ENCODE results near the gene PTPRZ1. TPM values are rescaled to one million over a fixed set of nuclear protein-coding genes. Genes with fewer than 3 reads are reported as not detected.

Gene PTPRZ1
- total RNA-seq, 5 donors from 2014 or later (not counting 1 experiment from before 2014, with no cell fraction given) = 0.19 to 0.23 TPM; not detected in 3

- ChIA-PET CTCF (interaction anchor here in 1 of 2 donors (1.4 kb wide), 1 partner anchor 10 kb away, joined by 3 read pairs; no protein-coding TSS in a partner anchor), POLR2A (no interaction called here)
- H3K27ac ChIP-seq (ENCODE audit: low read length) = no peak overlapping the region
- no peaks in the 10 kb centered on the region for H3K36me3 ChIP-seq (ENCODE audit: control insufficient read depth in 2 of 2, extremely low read depth in 1 of 2, insufficient read depth in 1 of 2, low read length in 1 of 2)
- H3K4me1 ChIP-seq (ENCODE audit: control insufficient read depth in 1 of 2, extremely low read depth in 1 of 2, insufficient read depth in 2 of 2, low read length in 2 of 2) = no peaks in the 10 kb centered on the region
- H3K9me3 ChIP-seq = no peaks in the 10 kb centered on the region
- H3K27ac Mint-ChIP-seq = no peak overlapping the region
- 29% methylated on average over 1 of the region's 2 CpGs for WGBS (ENCODE audit: insufficient coverage)
- no peak for DNase-seq
- no peak overlapping the region for H3K4me3 ChIP-seq (ENCODE audit: control insufficient read depth in 1 of 2, extremely low read depth in 1 of 2, low read length in 1 of 2)
- no peaks in the 10 kb centered on the region for H3K36me3 Mint-ChIP-seq
- H3K4me1 Mint-ChIP-seq = no peaks in the 10 kb centered on the region
- H3K27me3 Mint-ChIP-seq = no peaks in the 10 kb centered on the region
- no peaks in the 10 kb centered on the region for H3K9me3 Mint-ChIP-seq
- no peaks in the 10 kb centered on the region for H3K27me3 ChIP-seq (replicated peaks in 1 of 2; ENCODE audit: control insufficient read depth in 2 of 2, extremely low read depth in 1 of 2, insufficient read depth in 2 of 2, low read length in 1 of 2)
- ATAC-seq (replicated peaks in 1 of 4) = no peak
- no peak overlapping the region for H3K4me3 Mint-ChIP-seq
Observed at GRCh38 chr7:121941830-121942229, 68.9 kb downstream of the PTPRZ1 start.

GRCh38 chr7:121945066-121945465 is 72.1 kb downstream of the PTPRZ1 start:
- no peaks in the 10 kb centered on the region for H3K36me3 ChIP-seq (ENCODE audit: control insufficient read depth in 2 of 2, extremely low read depth in 1 of 2, insufficient read depth in 1 of 2, low read length in 1 of 2)
- H3K4me3 Mint-ChIP-seq = no peak overlapping the region
- CTCF ChIA-PET = no interaction called here
- H3K27me3 ChIP-seq (replicated peaks in 1 of 2; ENCODE audit: control insufficient read depth in 2 of 2, extremely low read depth in 1 of 2, insufficient read depth in 2 of 2, low read length in 1 of 2) = no peaks in the 10 kb centered on the region
- H3K9me3 ChIP-seq = no peaks in the 10 kb centered on the region
- no peak overlapping the region for H3K27ac ChIP-seq (ENCODE audit: low read length)
- H3K9me3 Mint-ChIP-seq = peaks cover 0 to 8% (median 3%) of the 10 kb centered on the region in 3 donors
- no peak overlapping the region for H3K4me3 ChIP-seq (ENCODE audit: control insufficient read depth in 1 of 2, extremely low read depth in 1 of 2, low read length in 1 of 2)
- H3K4me1 ChIP-seq (ENCODE audit: control insufficient read depth in 1 of 2, extremely low read depth in 1 of 2, insufficient read depth in 2 of 2, low read length in 2 of 2) = no peaks in the 10 kb centered on the region
- POLR2A ChIA-PET = no interaction called here
- no peaks in the 10 kb centered on the region for H3K36me3 Mint-ChIP-seq
- no peaks in the 10 kb centered on the region for H3K27me3 Mint-ChIP-seq
- ATAC-seq (replicated peaks in 1 of 4) (no peak), DNase-seq (no peak)
- H3K27ac Mint-ChIP-seq = no peak overlapping the region
- no peaks in the 10 kb centered on the region for H3K4me1 Mint-ChIP-seq

- Mint-ChIP-seq H3K9me3 (peaks cover 0 to 8% (median 3%) of the 10 kb centered on the region in 3 donors), H3K27me3 (no peaks in the 10 kb centered on the region), H3K4me1 (no peaks in the 10 kb centered on the region), H3K27ac (no peak overlapping the region), H3K36me3 (no peaks in the 10 kb centered on the region), H3K4me3 (no peak overlapping the region)
- CTCF ChIA-PET = no interaction called here
- WGBS (ENCODE audit: insufficient coverage) = no CpG with 5 or more reads among the region's 1 CpG
- no peaks in the 10 kb centered on the region for H3K36me3 ChIP-seq (ENCODE audit: control insufficient read depth in 2 of 2, extremely low read depth in 1 of 2, insufficient read depth in 1 of 2, low read length in 1 of 2)
- no peaks in the 10 kb centered on the region for H3K27me3 ChIP-seq (replicated peaks in 1 of 2; ENCODE audit: control insufficient read depth in 2 of 2, extremely low read depth in 1 of 2, insufficient read depth in 2 of 2, low read length in 1 of 2)
- no peaks in the 10 kb centered on the region for H3K4me1 ChIP-seq (ENCODE audit: control insufficient read depth in 1 of 2, extremely low read depth in 1 of 2, insufficient read depth in 2 of 2, low read length in 2 of 2)
- no peak for DNase-seq
- no peaks in the 10 kb centered on the region for H3K9me3 ChIP-seq
- no peak overlapping the region for H3K27ac ChIP-seq (ENCODE audit: low read length)
- no peak overlapping the region for H3K4me3 ChIP-seq (ENCODE audit: control insufficient read depth in 1 of 2, extremely low read depth in 1 of 2, low read length in 1 of 2)
- POLR2A ChIA-PET = no interaction called here
- ATAC-seq (replicated peaks in 1 of 4) = no peak
Observed at GRCh38 chr7:121945480-121946236, 72.7 kb downstream of the PTPRZ1 start.

DNA sequence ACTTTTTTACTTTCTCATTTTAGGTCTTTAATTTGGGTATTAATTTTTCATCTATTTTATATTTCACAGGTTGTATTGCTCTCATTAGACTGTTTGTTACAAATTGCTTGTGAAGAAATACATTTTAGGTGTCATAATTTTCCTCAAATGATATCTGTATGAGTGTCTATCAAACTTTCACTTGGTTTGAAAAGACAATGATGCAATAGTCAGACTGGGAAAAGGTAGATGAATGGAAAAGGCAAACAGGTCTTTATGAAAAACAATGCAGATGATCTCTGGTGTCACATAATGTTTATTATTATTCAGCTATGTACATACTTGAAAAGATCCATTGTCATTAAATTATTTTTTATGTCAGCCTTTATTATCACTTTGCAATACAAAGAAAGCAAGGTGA is 80.2 kb downstream of the PTPRZ1 start:
- no peak for ATAC-seq (replicated peaks in 1 of 4)
- H3K27me3 Mint-ChIP-seq = no peaks in the 10 kb centered on the region
- Histone ChIP-seq H3K36me3 (ENCODE audit: control insufficient read depth in 2 of 2, extremely low read depth in 1 of 2, insufficient read depth in 1 of 2, low read length in 1 of 2) (no peaks in the 10 kb centered on the region), H3K4me1 (ENCODE audit: control insufficient read depth in 1 of 2, extremely low read depth in 1 of 2, insufficient read depth in 2 of 2, low read length in 2 of 2) (no peaks in the 10 kb centered on the region), H3K27ac (ENCODE audit: low read length) (no peak overlapping the region), H3K9me3 (no peaks in the 10 kb centered on the region), H3K4me3 (ENCODE audit: control insufficient read depth in 1 of 2, extremely low read depth in 1 of 2, low read length in 1 of 2) (no peak overlapping the region), H3K27me3 (replicated peaks in 1 of 2; ENCODE audit: control insufficient read depth in 2 of 2, extremely low read depth in 1 of 2, insufficient read depth in 2 of 2, low read length in 1 of 2) (no peaks in the 10 kb centered on the region)
- H3K4me3 Mint-ChIP-seq = no peak overlapping the region
- peaks cover 0 to 8% (median 6%) of the 10 kb centered on the region in 3 donors for H3K9me3 Mint-ChIP-seq
- no peak overlapping the region for H3K27ac Mint-ChIP-seq
- H3K36me3 Mint-ChIP-seq = no peaks in the 10 kb centered on the region
- ChIA-PET POLR2A (no interaction called here), CTCF (no interaction called here)
- no peak for DNase-seq
- H3K4me1 Mint-ChIP-seq = no peaks in the 10 kb centered on the region

DNA sequence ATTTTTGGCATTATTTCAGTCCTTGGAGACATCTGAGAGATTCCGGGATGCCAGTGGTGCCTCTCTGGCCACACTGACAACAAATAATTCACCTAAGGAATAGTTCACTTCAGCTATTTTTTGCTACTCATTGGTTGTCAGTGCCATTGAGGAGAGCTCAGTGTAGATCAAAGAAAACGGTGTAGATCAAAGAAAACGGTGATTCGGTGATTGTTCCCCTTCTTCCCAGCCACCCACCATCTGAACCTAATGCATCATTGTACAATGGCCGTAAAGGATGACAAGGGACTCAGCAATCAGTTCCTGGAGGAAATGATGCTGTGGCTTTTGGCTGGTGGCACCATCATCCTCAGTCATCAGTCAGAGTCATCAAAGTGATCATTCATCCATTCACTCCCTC is 80.6 kb downstream of the PTPRZ1 start:
- H3K36me3 Mint-ChIP-seq = no peaks in the 10 kb centered on the region
- H3K9me3 ChIP-seq = no peaks in the 10 kb centered on the region
- ChIA-PET CTCF (no interaction called here), POLR2A (no interaction called here)
- H3K4me3 ChIP-seq (ENCODE audit: control insufficient read depth in 1 of 2, extremely low read depth in 1 of 2, low read length in 1 of 2) = no peak overlapping the region
- H3K4me1 ChIP-seq (ENCODE audit: control insufficient read depth in 1 of 2, extremely low read depth in 1 of 2, insufficient read depth in 2 of 2, low read length in 2 of 2) = no peaks in the 10 kb centered on the region
- H3K27me3 Mint-ChIP-seq = no peaks in the 10 kb centered on the region
- H3K4me3 Mint-ChIP-seq = no peak overlapping the region
- H3K27ac ChIP-seq (ENCODE audit: low read length) = no peak overlapping the region
- no CpG with 5 or more reads among the region's 5 CpGs for WGBS (ENCODE audit: insufficient coverage)
- H3K4me1 Mint-ChIP-seq = no peaks in the 10 kb centered on the region
- no peaks in the 10 kb centered on the region for H3K36me3 ChIP-seq (ENCODE audit: control insufficient read depth in 2 of 2, extremely low read depth in 1 of 2, insufficient read depth in 1 of 2, low read length in 1 of 2)
- H3K27ac Mint-ChIP-seq = no peak overlapping the region
- DNase-seq (no peak), ATAC-seq (replicated peaks in 1 of 4) (no peak)
- H3K9me3 Mint-ChIP-seq = peaks cover 0 to 6% (median 4%) of the 10 kb centered on the region in 3 donors
- H3K27me3 ChIP-seq (replicated peaks in 1 of 2; ENCODE audit: control insufficient read depth in 2 of 2, extremely low read depth in 1 of 2, insufficient read depth in 2 of 2, low read length in 1 of 2) = no peaks in the 10 kb centered on the region

- H3K9me3 Mint-ChIP-seq = peaks cover 0 to 5% (median 0%) of the 10 kb centered on the region in 3 donors
- H3K4me3 Mint-ChIP-seq = no peak overlapping the region
- H3K27ac Mint-ChIP-seq = no peak overlapping the region
- 86% methylated on average over 1 of the region's 1 CpG for WGBS (ENCODE audit: insufficient coverage)
- Histone ChIP-seq H3K4me1 (ENCODE audit: control insufficient read depth in 1 of 2, extremely low read depth in 1 of 2, insufficient read depth in 2 of 2, low read length in 2 of 2) (no peaks in the 10 kb centered on the region), H3K9me3 (no peaks in the 10 kb centered on the region), H3K36me3 (ENCODE audit: control insufficient read depth in 2 of 2, extremely low read depth in 1 of 2, insufficient read depth in 1 of 2, low read length in 1 of 2) (no peaks in the 10 kb centered on the region), H3K27me3 (replicated peaks in 1 of 2; ENCODE audit: control insufficient read depth in 2 of 2, extremely low read depth in 1 of 2, insufficient read depth in 2 of 2, low read length in 1 of 2) (no peaks in the 10 kb centered on the region), H3K4me3 (ENCODE audit: control insufficient read depth in 1 of 2, extremely low read depth in 1 of 2, low read length in 1 of 2) (no peak overlapping the region), H3K27ac (ENCODE audit: low read length) (no peak overlapping the region)
- CTCF ChIA-PET = interaction anchor here in 1 of 2 donors (0.6 kb wide), 1 partner anchor 10 kb away, joined by 4 read pairs; no protein-coding TSS in a partner anchor
- no peak for DNase-seq
- no peaks in the 10 kb centered on the region for H3K27me3 Mint-ChIP-seq
- no peaks in the 10 kb centered on the region for H3K4me1 Mint-ChIP-seq
- no peaks in the 10 kb centered on the region for H3K36me3 Mint-ChIP-seq
- POLR2A ChIA-PET = no interaction called here
- ATAC-seq (replicated peaks in 1 of 4) = no peak
Observed at GRCh38 chr7:121954803-121955202, 81.8 kb downstream of the PTPRZ1 start.

DNA sequence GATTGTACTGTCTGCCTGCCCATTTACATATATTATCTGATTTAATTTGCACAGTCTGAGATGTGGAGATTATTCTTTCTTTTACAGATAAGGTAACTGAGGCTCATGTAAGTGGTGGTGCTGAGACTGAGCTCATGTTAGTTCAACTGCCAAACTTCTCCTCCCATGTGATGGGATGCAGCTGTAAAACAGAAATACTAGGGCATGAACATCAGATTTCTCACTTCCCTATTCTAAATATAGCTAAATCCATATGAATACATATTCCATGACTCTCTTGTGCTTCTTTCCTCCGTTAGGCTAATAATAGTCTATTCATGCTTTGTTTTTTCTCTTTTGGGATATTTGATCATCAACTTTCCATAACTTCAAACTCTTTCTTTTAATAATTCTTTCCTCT is 84.7 kb downstream of the PTPRZ1 start:
- Histone ChIP-seq H3K27me3 (replicated peaks in 1 of 2; ENCODE audit: control insufficient read depth in 2 of 2, extremely low read depth in 1 of 2, insufficient read depth in 2 of 2, low read length in 1 of 2) (no peaks in the 10 kb centered on the region), H3K27ac (ENCODE audit: low read length) (no peak overlapping the region), H3K4me1 (ENCODE audit: control insufficient read depth in 1 of 2, extremely low read depth in 1 of 2, insufficient read depth in 2 of 2, low read length in 2 of 2) (no peaks in the 10 kb centered on the region), H3K9me3 (no peaks in the 10 kb centered on the region), H3K4me3 (ENCODE audit: control insufficient read depth in 1 of 2, extremely low read depth in 1 of 2, low read length in 1 of 2) (no peak overlapping the region), H3K36me3 (ENCODE audit: control insufficient read depth in 2 of 2, extremely low read depth in 1 of 2, insufficient read depth in 1 of 2, low read length in 1 of 2) (no peaks in the 10 kb centered on the region)
- Mint-ChIP-seq H3K4me3 (no peak overlapping the region), H3K27me3 (peaks cover 0 to 2% of the 10 kb centered on the region in 2 donors), H3K4me1 (no peaks in the 10 kb centered on the region), H3K27ac (no peak overlapping the region), H3K36me3 (no peaks in the 10 kb centered on the region), H3K9me3 (peaks cover 0 to 3% (median 0%) of the 10 kb centered on the region in 3 donors)
- no peak for DNase-seq
- ChIA-PET CTCF (no interaction called here), POLR2A (no interaction called here)
- WGBS (ENCODE audit: insufficient coverage) = no CpG with 5 or more reads among the region's 1 CpG
- no peak for ATAC-seq (replicated peaks in 1 of 4)
